ENCODE data around the gene ZNF516.

Gene ZNF516

DNA sequence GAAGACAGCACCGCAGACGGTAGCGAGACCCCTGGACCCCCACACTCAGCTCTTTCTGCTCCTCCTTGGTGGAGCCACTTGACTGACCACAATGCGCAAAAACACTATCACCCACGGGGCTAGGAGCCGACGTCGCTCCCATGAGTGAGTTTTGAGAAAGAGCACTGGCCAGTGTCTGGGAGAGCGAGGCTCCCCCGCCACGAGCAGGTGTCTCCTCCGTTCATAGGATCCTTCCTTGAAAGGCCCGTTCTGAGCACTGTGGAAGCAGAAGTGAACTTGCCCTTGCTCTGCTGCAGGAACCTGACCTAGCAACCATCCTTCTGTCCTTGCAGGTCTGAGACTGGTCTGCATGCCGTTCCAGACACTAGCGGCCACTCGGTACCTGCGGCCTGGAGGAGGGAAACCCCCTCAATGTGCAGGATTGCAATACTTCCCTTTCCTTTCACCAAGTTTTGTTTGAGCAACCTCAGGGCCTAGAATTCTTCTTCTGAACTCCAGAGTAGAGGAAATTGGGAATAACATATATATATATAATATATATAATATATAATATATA, 12.9 kb upstream of the ZNF516 start:
- no peak for DNase-seq

GRCh38 chr18:76506974-76507764, 12.1 kb upstream of the ZNF516 start:
- no peak for DNase-seq

DNA sequence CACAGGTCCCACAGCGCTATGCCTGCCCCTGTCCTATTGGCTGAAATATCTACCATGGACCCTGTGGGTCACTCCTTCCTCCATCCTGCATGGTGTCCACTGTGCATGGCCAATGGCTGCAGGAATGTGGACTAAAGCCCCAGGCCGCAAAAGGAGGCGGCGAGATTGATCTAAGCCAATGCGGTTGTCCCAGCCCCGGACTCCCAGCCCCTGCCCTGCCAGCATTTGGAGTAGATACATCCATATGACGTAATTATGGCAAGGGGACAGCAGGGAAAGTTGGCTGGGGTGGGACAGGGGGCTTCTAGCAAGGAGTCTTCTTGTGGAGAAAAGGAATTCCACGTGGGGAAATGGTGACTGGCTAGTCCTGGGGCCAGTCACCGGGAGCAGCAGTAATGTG, 11.4 kb upstream of the ZNF516 start:
- no peak for DNase-seq

- DNase-seq, result no peak
These were observed 10.6 kb upstream of the ZNF516 start for GRCh38 chr18:76505614-76506013.

- DNase-seq, result no peak
These were observed 9.7 kb upstream of the ZNF516 start for GRCh38 chr18:76504749-76505148.

DNA sequence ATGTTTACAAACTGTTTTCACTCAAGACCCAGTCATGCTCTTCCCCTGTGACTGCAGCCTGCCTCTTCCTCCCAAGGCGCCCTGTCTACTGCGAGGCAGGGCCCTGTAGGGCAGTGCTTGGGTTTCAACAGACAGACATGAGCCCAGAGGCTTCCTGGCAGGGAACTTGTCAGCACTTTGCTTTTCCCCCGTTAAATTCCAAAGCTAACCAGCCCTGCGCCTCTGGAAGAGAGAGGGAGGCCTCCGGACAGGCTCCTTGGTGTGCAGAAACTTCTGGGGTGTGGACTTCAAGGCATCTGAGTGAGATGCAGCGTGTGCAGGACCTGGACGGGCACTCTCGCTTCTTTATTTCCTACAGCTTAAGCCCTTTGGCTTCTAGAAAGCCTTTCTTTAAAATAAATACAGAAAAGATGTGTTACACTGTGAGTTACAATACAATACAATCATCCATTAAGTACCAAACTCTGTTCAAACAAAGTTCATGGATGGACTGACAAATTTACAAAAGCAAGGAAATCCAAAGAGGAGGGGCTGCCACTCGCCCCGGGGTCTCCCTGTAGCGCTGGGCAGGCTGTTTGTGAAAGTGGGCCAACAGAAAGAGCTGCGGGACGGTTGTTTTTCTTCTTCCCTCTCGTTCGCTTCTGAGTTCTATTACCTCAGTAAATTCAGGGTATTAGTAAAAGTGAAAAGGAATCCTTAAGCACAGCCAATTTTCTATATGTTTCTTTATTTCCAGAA, 8.8 kb upstream of the ZNF516 start:
- no peak for DNase-seq

GRCh38 chr18:76502551-76502950, 7.5 kb upstream of the ZNF516 start:
- no peak for DNase-seq

DNA sequence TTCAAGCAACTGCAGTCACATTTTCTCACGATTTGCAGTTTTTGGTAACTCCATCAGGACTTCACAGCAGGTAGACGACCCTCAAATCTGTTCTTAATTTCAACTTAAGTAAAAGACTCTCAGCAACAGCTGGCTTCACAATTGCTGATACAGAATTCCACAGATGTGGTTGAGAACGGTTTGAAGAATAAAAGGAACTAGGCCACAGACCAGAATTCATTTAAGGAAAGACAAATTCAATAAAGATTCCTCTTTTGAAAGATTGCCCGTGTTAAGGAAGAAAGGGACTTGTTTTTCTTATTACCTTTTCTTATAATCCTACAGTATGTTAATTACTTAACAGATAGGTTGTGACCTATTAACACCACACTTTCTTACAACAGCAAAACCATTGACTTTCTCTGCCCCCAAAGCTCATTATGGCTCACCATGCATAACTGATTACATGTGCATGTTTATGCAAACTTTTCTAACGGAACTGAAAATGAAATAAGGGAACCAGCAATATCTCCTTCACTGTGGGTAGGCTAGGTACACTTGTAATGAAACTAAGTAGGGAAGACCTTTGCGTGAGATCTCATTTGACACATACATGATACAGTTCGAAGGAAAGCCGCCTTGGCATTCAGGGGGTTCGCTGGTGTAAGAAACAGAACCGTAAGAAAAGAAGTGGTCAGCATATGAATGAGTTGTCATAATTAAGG, 4.7 kb upstream of the ZNF516 start:
- DNase-seq, result no peak

DNA sequence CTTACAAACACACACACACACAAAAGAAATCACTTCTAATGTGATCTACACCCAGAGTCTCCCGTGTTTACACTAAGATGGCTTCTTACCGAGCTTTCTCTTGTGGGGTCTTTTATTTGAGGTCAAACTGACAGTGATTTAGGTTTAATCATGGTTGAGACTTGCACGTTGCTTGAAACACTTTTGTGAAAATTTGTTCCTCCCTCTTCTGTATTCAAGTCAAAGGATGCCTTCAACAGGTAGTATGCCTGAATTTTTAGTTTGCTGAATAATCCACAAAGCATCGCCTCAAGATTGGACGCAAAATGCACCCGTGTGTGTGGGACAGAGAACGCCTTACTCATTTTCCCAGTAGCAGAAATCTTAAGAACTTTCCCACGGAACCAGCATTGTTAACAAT, 4.0 kb upstream of the ZNF516 start:
- no peak for DNase-seq

DNA sequence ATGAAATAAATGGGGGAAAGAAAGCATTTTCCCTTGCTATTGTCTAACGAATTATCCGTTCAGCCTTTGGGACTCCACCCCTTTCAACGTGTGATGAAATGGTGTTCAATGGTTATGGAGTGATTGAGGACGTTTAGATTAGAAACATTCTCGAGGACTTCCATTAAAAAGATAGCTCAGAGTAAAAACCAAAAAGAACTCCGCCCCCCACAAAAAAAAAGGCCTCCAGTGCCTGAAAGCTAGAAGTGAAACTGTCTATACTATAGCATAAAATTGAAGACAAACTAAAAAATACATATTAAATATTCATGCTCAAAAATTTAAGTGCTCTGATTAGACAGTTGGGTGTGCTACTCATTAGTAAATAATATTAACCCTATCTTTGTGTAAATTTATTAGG, 3.0 kb upstream of the ZNF516 start:
- no peak for DNase-seq

DNA sequence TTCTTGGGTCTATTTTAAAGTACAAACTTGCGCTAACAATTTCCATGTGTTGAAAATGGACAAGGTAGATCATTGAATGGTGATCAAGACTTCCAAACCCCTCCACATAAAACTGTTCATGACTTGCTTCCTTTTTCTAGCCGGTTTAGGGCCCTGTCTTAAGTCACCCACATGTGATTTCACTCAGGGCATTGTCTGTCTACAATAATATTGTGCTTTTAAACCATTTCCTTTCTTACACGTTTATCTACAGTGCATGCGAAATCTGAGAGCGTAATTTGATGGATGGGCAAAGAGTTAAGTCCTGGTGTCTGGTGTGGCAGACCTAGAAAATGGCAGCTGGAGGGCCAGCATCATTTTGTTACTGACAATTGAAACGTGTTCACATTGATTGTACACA, 2.0 kb upstream of the ZNF516 start:
- no peak for DNase-seq

DNA sequence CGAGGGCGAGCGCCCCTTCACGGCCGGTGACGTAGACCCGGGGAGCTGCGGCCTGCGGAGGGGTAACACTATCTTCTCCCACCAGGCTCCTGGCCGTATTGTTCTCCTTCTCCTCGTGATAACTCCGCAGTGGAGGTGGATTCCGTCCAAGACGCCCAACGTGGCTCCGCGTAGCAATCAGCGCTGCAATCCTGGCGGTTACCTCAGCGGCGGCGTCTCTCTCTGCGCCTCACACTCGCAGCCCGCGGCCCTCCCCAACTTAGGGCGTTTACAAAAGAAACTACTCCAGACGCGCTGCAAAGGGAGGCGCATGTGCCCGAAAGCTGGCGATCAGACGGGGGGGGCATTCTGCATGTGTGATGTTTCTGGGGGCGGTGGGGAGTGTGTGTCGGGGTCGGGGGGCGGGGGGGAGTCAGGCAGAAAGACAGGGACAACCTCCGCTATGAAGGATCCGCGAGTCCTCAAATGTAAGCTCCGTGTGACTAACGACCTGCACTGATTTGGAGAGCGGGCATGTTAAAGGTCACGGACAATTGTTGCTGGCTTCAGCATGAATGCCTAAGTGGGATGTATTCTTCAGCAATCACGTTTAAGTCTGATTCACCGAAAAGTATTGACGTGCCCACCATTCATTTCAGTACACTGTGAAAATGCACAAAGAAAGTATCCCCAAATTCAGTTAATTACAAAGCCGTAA, 1.3 kb upstream of the ZNF516 start:
- DNase-seq, result peak; percentile 50

DNA sequence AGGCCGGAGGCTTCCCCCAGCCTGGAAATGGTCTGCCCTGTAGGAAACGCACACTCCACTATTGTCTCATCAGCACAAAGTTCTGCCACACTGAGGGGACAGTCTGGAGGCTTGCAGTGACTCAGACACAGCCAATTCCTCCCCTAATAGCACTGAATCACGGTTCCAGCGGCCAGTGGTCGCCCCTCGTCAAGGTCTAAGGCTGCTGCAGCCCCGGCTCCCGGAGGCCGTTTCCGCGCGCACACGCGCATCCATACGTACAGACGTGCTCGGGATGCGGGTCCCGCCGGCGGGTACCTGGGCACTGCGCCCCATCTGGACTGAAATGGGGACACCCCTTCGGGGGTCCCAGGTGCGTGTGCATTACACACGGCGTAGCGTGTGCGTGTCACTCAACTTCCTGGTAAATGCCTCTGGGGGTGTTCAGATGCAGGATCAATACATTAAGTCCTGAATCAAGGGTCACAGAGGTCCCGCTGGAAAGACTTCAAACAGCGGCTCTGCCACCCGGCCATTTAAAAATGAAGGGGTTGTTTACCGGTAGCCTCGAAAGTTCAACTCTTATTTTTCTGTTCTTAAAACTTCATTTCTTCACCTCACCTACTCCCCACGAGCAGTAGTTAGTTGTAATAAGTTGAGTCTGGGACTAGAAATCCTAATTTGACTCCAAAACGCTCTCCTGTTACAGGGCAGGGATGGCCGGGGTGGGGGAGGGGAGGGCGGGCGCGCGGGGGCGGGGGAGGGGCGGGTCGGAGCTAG, 572 bp upstream of the ZNF516 start:
- DNase-seq, result peak; percentile 43

GRCh38 chr18:76494231-76495005, 624 bp downstream of the ZNF516 start:
- DNase-seq, result peak; percentile 47

DNA sequence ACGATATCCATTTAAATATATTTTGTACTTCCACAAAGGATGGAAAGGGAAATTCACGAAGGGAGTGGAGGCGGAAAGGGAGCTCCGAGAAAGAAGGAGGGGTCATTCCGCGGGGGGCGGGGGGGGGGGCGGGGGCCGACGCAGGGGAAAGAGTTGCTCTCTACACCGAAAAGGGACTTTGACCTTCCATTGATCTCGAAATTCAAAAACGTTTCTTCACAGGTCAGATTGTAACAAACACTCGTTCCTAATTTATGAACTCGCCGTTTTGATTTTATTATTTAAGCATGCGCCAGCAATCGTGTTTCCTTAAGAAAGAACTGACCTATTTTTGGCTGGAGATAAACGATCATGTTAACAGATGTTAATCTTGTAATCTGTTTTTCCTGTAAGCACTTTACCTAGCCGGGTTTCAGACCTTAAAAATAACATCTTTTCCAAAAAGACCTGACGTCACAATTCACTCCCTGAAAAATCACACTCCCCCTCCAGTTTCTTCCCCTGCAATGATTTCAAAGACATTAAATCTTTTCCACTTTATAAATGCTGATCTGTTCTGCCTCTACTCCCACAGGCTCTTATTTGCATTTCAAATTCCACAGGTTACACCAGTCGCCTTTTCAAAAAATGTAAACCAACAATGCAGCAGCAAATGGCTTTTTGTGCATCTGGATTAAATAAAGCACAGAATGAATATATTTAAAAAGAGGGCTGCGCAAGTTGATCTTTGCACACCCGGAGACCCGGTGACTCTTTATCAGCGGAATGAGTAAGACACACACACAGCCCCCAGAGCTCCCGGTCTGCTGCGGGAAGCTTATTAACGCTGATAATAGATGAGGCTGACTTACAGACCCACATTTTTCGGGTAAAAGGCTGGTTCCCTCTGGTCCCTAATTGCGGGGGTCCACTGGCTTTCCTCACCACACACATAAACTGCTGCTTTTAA, 1.6 kb downstream of the ZNF516 start:
- DNase-seq, result no peak

DNA sequence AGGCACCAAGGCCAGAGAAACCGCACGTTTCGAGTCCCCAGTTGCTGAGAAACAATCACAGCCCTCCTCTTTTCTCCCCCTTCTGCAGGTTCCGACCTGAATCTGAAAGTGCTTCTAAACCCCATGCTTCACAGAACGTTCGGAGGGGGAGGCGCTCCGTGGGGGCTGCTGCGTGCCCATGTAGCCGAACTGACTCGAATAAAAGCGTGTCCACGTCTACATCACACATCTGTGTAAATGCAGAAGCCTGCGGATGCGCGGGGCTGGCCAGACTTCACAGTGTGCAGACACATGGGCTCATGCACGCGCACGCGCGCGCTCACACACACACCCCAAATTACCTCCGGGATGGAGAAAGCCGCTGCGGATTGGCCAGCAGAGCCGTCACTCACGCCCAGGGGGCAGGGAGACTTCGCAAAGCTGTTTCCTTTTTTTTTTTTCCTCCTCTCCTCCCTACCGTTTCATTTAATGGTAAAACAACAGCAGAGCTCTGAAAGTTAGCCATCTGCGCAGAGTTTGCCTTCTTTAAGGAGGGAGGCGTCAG, 2.3 kb downstream of the ZNF516 start:
- peak; percentile 99 for DNase-seq

DNA sequence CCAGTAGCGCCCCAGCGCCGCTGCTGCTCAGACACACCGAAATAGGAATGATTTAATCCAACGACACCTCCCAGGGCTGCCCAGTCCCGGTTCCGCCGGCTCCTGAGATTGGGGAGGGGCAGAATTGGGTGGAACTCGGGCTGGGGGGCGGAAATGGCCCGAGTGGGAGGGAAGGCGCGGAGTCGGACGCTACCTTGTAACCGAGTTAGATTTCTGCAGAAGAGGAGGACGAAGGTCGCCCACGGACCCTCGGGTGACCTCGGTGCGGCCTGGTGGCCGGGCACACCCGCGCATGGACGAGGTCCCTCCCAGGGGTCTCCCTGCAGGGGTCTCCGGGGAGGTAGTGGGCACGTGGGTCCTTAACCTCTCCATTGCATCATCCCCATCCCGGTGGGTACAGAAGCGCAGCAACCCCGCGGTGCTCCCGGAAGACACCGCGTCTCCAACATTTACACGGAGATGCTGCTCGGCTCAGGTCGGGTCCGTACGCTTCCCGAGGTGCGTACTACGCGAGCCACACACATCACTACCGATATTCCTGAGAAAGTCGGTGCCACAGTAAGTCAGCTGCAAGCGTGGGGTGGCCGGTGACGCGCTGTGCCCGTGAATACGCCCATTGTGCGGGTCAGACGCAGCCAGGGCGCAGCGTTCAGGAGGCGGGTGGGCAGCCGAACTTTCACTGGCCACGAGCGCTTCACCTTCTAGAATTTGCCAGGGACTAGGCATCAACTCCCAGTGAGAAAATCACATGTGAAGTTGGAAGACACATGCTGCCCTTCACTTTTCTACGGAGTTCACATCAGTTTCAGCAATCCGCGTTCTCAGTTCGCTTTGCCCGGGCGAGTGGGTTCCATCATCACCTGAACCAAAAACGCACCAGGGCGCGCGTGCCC, 3.0 kb downstream of the ZNF516 start:
- peak; percentile 50 for DNase-seq

DNA sequence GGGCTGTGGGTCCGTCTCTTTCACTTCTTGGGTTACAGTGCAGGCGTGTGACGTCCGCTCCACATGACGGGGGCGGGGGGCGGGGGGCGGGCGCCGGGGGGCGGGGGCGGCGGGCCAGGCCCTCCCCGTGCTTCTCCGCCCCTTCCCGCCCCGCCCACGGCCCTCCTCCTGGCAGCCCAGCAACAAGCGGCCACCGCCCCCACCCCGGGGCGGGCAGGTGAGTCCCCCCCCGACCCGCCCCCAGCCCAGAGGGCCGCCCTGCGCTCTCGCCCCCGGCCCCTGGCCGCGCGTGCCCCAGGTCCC, 3.6 kb downstream of the ZNF516 start:
- DNase-seq, result peak; percentile 78

Data from activated T-cell treated with anti-CD3 and anti-CD28 coated beads, Interleukin-2, amount 50 U/mL, for 1 hour (primary cell).